NCI-H2171 treated with DMSO at 0.1 percent for 48 hours (cell line): ENCODE measurements around the gene B3GLCT.
A peak's percentile ranks its signal among the peaks of the same experiment; 100 is the strongest.
"Not testable (repeated sequence)": the region's sequence is repeated elsewhere in the genome, so short reads cannot be mapped to it uniquely, and the experiment has no call there.

Source experiments
- DNase-seq: peaks from one replicate; lab custom pipeline; 2025; lab: John Stamatoyannopoulos, UW

The B3GLCT gene

GRCh38 chr13:31184451-31184850, 15.3 kb upstream of the B3GLCT start:
- no peak for DNase-seq

- no peak for DNase-seq
Observed at GRCh38 chr13:31184981-31185645, 14.7 kb upstream of the B3GLCT start.

- DNase-seq: no peak
Observed at GRCh38 chr13:31191748-31192147, 8.0 kb upstream of the B3GLCT start.

- no peak for DNase-seq
Observed at GRCh38 chr13:31192306-31192705, 7.5 kb upstream of the B3GLCT start.

- no peak for DNase-seq
Observed at GRCh38 chr13:31195616-31196015, 4.2 kb upstream of the B3GLCT start.

- DNase-seq: no peak
Observed at GRCh38 chr13:31196992-31197391, 2.8 kb upstream of the B3GLCT start.

GRCh38 chr13:31198519-31198918, 1.3 kb upstream of the B3GLCT start:
- no peak for DNase-seq

- DNase-seq: no peak
Observed at GRCh38 chr13:31199527-31199848, 287 bp upstream of the B3GLCT start.

- no peak for DNase-seq
Observed at GRCh38 chr13:31200637-31200971, 829 bp downstream of the B3GLCT start.

GRCh38 chr13:31201341-31202031, 1.7 kb downstream of the B3GLCT start:
- no peak for DNase-seq

- DNase-seq: no peak
Observed at GRCh38 chr13:31204592-31204991, 4.8 kb downstream of the B3GLCT start.

GRCh38 chr13:31207661-31208552, 8.1 kb downstream of the B3GLCT start:
- no peak for DNase-seq

GRCh38 chr13:31208559-31209122, 8.9 kb downstream of the B3GLCT start:
- no peak for DNase-seq

GRCh38 chr13:31209172-31209840, 9.5 kb downstream of the B3GLCT start:
- DNase-seq: peak; percentile 69

- DNase-seq: no peak
Observed at GRCh38 chr13:31209841-31210210, 10.1 kb downstream of the B3GLCT start.

GRCh38 chr13:31213651-31214289, 14.0 kb downstream of the B3GLCT start:
- DNase-seq: no peak

- DNase-seq: no peak
Observed at GRCh38 chr13:31214435-31214834, 14.7 kb downstream of the B3GLCT start.

- not testable (repeated sequence) for DNase-seq
Observed at GRCh38 chr13:31216916-31217315, 17.1 kb downstream of the B3GLCT start.

- no peak for DNase-seq
Observed at GRCh38 chr13:31219909-31220598, 20.3 kb downstream of the B3GLCT start.

GRCh38 chr13:31221057-31221456, 21.3 kb downstream of the B3GLCT start:
- DNase-seq: no peak

- DNase-seq: no peak
Observed at GRCh38 chr13:31223215-31223614, 23.4 kb downstream of the B3GLCT start.
